ENCODE results near the gene NGEF.

DNA sequence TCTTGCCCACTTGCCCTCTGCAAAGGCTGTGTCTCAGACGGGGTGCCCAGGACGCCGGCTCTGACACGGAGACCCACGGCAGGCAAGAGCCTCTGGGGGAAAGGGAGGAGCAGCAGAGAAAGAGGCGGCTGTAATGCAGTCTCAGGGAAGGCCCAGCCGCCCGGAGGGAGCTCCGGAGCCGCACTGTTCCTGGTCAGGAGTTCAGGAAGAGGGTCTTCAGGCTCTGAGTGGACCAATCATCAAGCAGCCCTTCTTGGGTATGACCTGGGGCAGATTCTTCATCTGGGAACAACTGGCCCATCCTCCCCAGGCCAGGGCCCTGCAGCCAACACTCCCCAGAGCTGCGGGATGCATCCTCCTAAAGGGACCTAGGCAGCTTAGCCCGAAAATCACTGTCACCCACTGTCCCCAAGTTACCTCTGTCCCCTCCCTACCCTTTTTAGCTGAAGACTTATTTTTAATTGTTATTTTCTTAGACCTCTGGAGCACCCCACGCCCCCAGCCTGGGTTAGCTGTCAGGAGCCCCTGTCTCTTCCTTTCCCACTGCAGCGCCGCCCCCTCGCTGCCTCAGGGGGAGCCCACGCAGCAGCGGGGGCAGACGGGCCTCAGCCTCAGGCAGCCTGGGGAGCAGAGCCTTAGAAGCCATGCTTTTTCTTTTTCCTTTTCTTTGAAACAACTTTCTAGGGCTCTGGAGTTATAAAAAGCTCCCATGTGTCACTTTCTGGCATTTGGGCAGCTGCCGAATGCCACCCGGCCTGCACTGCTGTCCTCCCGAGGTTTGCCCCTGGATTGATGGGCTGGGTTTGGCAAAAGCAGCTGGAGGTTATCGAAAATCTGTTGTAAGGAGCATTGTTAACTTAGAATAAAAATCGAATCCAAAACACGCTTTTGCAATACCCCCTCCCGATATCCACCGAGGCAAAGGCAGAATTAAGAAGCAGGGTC, 18.8 kb upstream of the NGEF start:
- TF ChIP-seq, protein P1, sequence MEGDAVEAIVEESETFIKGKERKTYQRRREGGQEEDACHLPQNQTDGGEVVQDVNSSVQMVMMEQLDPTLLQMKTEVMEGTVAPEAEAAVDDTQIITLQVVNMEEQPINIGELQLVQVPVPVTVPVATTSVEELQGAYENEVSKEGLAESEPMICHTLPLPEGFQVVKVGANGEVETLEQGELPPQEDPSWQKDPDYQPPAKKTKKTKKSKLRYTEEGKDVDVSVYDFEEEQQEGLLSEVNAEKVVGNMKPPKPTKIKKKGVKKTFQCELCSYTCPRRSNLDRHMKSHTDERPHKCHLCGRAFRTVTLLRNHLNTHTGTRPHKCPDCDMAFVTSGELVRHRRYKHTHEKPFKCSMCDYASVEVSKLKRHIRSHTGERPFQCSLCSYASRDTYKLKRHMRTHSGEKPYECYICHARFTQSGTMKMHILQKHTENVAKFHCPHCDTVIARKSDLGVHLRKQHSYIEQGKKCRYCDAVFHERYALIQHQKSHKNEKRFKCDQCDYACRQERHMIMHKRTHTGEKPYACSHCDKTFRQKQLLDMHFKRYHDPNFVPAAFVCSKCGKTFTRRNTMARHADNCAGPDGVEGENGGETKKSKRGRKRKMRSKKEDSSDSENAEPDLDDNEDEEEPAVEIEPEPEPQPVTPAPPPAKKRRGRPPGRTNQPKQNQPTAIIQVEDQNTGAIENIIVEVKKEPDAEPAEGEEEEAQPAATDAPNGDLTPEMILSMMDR (IDR thresholded peaks at IDR 0.05): no peak
- TF ChIP-seq POLR2A (IDR thresholded peaks at IDR 0.05) (no peak), EP300 (IDR thresholded peaks at IDR 0.05) (no peak), POLR2AphosphoS5 (IDR thresholded peaks at IDR 0.05) (no peak)

Data from suprapubic skin (tissue), 4 donors.